IMR-90 (cell line): ENCODE data around the gene SLC9B1. TPM values are rescaled to one million over a fixed set of nuclear protein-coding genes. Genes with fewer than 3 reads are reported as not detected.

Source experiments
- polyA plus RNA-seq, 3 experiments: library from polyadenylated mRNA; depleted of rRNA; stranded (reverse); fragments of >200 nt; gene quantifications; 2 replicates each; pipeline ENCODE4 v1.2.3, GENCODE V29; 2012; ENCODE audit warnings: low replicate concordance in 1 of 3
- total RNA-seq: library from RNA; depleted of rRNA; stranded (reverse); fragments of >200 nt; gene quantifications from 2 replicates; pipeline ENCODE4 v1.2.3, GENCODE V29; 2012; rRNA removed

The SLC9B1 gene
- total and polyA plus RNA-seq, 2 of the 4 experiments (the other 2 are of a cell fraction) = 0.07 to 0.18 TPM

Other genes with a start within 250 kb of the SLC9B1 start
- 387 and 407 TPM in 2 replicates for gene UBE2D3, start 192.2 kb downstream of the SLC9B1 start, total RNA-seq
- 233 and 259 TPM in 2 replicates for gene UBE2D3, start 192.2 kb downstream of the SLC9B1 start, polyA plus RNA-seq (2012; rRNA removed)
- gene CISD2, start 150.7 kb downstream of the SLC9B1 start, total RNA-seq = 7.0 and 21.1 TPM in 2 replicates
- 14.3 and 14.4 TPM in 2 replicates for gene CISD2, start 150.7 kb downstream of the SLC9B1 start, polyA plus RNA-seq (2012; rRNA removed)
- gene SLC9B2, start 57.1 kb upstream of the SLC9B1 start, total RNA-seq = 9.0 and 11.4 TPM in 2 replicates
- 5.5 and 5.7 TPM in 2 replicates for gene SLC9B2, start 57.1 kb upstream of the SLC9B1 start, polyA plus RNA-seq (2012; rRNA removed)
- gene BDH2, start 80.1 kb upstream of the SLC9B1 start, total RNA-seq = 36.4 and 52.2 TPM in 2 replicates
- gene BDH2, start 80.1 kb upstream of the SLC9B1 start, polyA plus RNA-seq (2012; rRNA removed) = 38.8 and 49.7 TPM in 2 replicates
- 14.5 and 34.2 TPM in 2 replicates for gene CENPE, start 178.6 kb upstream of the SLC9B1 start, total RNA-seq
- gene CENPE, start 178.6 kb upstream of the SLC9B1 start, polyA plus RNA-seq (2012; rRNA removed) = 3.2 and 3.7 TPM in 2 replicates